Measurements from ENCODE around the gene MEIS1. TPM values are rescaled to one million over a fixed set of nuclear protein-coding genes. Genes with fewer than 3 reads are reported as not detected.
"Not testable (repeated sequence)": the region's sequence is repeated elsewhere in the genome, so short reads cannot be mapped to it uniquely, and the experiment has no call there.

Gene MEIS1
- 11.7 TPM for polyA plus RNA-seq (ENCODE audit: insufficient read length)

- DNase-seq (ENCODE audit: low read depth): peak; percentile 93
Observed at GRCh38 chr2:66434679-66435548, at the start of gene MEIS1. TSS of gene MEIS1 (plus strand) at chr2:66435125. CDS start at chr2:66435857, 732 bp downstream.

GRCh38 chr2:66387016-66387753 is 47.7 kb upstream of the MEIS1 start:
- peak; percentile 41 for DNase-seq (ENCODE audit: low read depth)

- no peak for DNase-seq (ENCODE audit: low read depth)
Observed at GRCh38 chr2:66389651-66390131, 45.2 kb upstream of the MEIS1 start.

DNA sequence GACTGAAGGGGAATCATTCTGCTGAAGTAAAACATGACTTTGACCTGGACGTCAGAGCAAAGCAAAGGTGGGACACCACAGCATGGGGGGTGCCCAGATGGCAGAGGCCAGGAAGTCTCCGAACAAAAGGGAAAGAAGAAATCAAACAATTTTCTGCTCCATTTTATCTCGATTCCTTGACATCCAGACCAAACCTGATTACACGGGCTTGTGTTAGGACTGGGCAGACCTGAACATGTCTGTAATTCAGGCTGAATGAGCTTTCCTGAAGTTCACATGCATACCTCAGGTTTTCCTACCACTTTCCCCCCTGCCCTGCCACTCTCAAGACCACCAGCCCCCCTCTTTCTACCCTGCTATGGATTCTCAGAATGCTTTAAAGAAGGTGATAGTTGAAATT is 44.8 kb upstream of the MEIS1 start:
- DNase-seq (ENCODE audit: low read depth): no peak

- DNase-seq (ENCODE audit: low read depth): no peak
Observed at GRCh38 chr2:66390811-66391210, 44.1 kb upstream of the MEIS1 start.

GRCh38 chr2:66391240-66391639 is 43.7 kb upstream of the MEIS1 start:
- not testable (repeated sequence) for DNase-seq (ENCODE audit: low read depth)

GRCh38 chr2:66405473-66405872 is 29.5 kb upstream of the MEIS1 start:
- no peak for DNase-seq (ENCODE audit: low read depth)

- no peak for DNase-seq (ENCODE audit: low read depth)
Observed at GRCh38 chr2:66408905-66409304, 26.0 kb upstream of the MEIS1 start.

DNA sequence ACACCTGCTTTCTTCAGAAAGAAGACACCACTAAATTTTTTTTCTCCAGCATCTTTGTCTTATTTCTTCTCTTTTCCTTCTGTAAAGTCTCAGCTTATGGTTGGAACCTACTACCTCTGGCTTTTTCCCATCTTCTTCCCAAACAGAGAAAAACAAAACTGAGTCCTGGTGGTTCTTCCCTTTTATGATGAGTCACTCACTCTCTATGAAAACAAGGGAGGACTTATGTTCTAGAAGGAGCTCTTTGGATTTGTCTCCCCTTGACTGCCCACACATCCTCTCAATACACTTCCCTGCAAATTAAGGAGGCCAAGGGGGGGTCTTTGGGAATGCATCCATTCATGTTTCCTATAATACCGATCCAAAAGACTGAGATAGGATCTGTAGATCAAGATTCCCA is 22.1 kb upstream of the MEIS1 start:
- no peak for DNase-seq (ENCODE audit: low read depth)

DNA sequence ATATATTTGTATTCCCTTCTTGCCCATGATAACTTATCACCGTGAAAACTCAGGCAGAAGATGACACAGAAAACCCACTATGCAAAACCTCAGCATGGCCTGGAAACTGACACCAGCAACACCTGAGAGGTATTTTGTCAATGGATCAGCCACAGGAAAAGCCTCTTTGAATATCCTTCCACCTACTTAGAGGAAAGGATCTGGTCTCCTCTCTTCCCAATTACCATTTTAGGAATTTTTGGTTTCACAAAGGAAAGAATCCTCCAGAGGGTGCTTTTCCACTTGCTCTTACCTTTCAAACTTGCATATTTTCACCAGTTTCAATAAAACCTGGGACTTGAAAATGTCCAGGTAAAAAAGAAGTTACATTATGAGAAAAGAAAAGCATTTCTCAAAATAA is 20.0 kb upstream of the MEIS1 start:
- no peak for DNase-seq (ENCODE audit: low read depth)

GRCh38 chr2:66418381-66418780 is 16.5 kb upstream of the MEIS1 start:
- no peak for DNase-seq (ENCODE audit: low read depth)

DNA sequence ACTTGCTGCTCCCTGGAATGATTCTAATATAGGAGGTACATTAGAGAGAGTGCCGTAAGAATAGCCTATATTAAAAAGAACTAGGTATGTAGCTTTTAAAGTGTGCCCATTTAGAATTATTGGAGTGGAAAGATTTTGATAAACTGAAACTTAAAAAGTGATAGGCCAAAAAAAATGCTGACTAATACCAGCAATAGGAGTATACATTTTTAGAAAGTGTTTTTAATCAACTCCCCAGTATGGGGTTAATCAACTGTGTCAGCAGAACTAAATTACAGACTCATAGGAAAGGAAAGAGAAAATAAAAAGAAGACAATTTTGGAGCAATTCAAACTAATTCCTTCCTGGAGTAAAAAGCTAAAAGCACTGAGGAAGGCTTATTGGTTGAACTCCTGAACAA is 13.3 kb upstream of the MEIS1 start:
- no peak for DNase-seq (ENCODE audit: low read depth)

- no peak for DNase-seq (ENCODE audit: low read depth)
Observed at GRCh38 chr2:66423391-66424124, 11.4 kb upstream of the MEIS1 start.

DNA sequence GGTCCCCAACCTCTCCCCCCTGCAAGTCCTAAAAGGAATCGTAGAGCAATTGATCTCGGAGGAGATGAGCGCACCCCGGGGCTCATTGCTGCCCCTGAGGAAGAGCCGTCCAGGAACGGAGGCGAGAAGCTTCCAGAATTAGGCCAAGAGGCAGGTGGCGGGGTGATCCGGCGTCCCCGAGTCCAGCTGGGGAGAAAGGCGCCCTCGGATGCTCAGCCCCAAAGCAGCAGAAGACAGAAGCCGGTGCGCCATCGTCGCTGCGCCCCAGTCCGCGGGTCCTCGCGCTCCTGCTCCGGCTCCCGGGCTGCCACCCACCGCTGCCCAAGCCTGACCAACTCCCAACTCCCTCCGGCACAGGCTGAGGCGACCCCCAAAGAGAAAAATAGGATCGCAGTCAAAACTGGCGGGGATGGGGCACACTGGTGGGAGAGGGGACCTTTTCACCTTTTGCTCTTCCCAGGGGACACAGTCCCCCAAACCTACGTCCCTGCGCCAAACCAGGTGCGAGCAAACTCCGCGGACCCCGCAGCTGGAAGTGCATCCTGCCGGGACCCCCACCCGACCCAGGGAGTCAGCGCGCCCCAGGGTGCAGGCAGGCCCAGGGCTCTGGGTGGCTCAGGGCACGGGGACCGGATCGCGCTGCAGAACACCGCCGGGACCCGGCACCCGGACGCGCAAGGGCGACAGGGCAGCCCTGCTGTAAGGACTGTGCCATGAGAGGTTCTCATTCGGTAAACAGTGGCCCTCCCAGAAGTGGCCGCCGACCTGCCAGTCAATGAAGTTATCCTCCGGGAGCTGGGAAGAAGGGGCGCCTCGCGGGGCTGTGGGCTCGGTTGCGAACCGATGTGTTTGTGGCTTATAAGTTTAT is 8.4 kb upstream of the MEIS1 start:
- no peak for DNase-seq (ENCODE audit: low read depth)

DNA sequence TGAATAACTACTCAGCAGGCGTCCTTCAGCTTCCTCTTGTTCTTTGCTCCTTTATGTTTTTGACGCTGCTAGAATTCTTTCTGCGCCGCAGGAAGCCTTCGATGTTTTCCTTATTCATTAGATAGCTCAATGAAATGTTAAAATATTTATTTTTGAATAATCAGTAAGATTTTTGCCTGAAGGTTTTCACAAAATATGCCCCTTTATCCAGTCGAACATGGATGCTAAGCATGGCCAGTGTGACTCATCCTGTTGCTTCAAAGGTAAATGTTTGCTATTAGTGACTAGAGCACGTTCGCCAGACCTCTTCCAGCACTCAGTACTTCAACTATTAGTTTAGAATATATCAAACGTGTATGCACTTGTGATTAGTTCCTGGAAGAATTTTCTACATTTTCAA is 7.6 kb upstream of the MEIS1 start:
- no peak for DNase-seq (ENCODE audit: low read depth)

DNA sequence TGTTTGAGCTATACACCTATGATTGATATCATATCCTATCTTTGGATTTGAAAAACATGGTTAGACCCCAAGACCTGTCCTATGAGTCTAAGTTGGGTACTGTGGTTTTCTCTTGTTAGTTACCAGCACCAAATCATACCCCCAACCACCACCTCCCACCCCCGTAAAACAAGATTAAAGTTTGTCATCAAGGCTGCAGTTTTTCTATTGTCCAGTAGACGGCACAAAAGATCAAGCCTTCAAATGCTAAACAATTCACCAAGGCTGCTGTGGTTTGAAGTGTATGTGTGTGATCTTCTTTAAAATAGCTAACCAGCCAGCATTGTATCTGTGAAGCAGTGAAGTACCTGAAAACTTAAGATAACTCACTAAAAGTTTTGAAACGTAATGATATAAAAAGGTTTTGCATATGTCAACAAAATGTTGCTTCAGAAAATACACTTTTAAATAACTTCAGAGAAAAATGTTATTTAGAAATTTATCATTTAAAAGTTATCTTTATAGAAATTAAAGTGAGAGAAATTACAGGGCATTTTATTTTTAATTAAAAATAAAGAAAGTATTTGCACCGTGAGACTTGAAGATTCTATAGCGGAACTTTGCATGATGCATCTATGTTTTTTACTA is 5.8 kb upstream of the MEIS1 start:
- DNase-seq (ENCODE audit: low read depth): no peak

- DNase-seq (ENCODE audit: low read depth): no peak
Observed at GRCh38 chr2:66429693-66430504, 5.0 kb upstream of the MEIS1 start.

DNA sequence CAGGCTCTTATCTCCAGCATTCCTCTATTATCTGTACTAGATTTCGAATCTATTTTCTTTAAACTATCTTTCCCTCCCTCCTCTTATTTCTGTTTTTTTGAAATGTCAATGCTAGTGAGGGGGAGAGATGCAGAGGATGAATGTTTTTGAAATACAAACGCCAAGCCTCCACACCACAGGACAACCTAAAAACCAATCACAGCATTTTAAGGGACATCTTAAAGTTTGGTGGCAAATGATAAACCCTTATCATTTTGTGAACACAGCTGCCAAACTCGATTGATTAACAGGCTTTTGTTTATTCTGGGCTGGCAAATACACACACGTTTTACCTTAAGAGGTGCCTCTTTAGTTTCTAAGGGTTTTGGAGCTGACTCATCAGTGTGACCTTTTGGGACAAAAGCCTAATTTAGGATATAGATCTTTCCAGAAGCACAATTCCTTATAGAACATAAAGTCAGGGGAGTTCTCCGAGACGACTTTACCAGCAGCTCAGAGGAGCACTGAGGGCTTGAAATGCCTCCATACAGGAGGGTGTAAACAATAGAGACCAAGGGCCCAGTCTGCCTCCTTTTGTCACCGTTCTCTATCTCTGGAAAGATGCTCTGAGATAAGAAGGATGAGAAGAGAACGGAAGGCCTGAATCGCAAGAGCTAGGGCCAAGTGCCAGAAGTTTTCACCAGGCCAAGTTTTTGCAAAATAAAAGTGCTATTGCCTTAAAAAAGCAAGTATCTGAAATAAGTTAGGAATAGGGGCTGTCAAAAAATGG is 4.2 kb upstream of the MEIS1 start:
- no peak for DNase-seq (ENCODE audit: low read depth)

DNA sequence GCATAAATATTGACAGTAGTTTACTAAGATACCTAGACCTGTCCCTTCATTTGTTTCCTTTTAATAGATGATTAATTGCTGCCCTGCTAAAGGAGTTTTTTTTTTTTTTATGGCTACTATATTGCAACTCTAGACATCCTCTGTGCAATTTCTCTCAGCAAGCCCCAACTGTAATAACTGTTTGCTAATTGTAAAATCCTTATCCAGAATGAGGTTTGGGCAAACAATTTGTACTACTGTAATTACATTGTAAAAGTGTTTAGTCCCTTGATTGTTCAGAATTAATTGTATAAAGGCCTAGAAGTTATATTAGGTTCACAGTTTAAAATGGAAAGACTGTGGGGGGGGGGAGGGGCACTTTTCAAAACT is 3.7 kb upstream of the MEIS1 start:
- no peak for DNase-seq (ENCODE audit: low read depth)

Data from forelimb muscle (tissue), 1 donor.